ENCODE measurements around the gene AKR1B15. TPM values are rescaled to one million over a fixed set of nuclear protein-coding genes. Genes with fewer than 3 reads are reported as not detected.
A peak's percentile ranks its signal among the peaks of the same experiment; 100 is the strongest.

Gene AKR1B15
- total and polyA plus RNA-seq, 11 donors = not detected

- no peaks in the 10 kb centered on the region for H3K36me3 ChIP-seq
- 17 to 44% (median 34%) methylated on average over 2 to 4 of the region's 4 CpGs for WGBS, 4 donors
- H3K4me1 ChIP-seq = peaks cover 0 to 13% (median 0%) of the 10 kb centered on the region in 12 donors
- intact Hi-C loops (cut with DNase I) = no loop called here
- no peak overlapping the region for H3K4me3 ChIP-seq
- peaks cover 0 to 7% (median 0%) of the 10 kb centered on the region in 9 donors for H3K27me3 ChIP-seq
- no peak for DNase-seq
- no peaks in the 10 kb centered on the region for H3K9me3 ChIP-seq
- H3K27ac ChIP-seq = no peak overlapping the region
- TF ChIP-seq POLR2A (IDR thresholded peaks at IDR 0.05) (no peak), CTCF (IDR thresholded peaks at IDR 0.05) (no peak)
- peak in 2 of 4 donors; percentile 38 to 41 for ATAC-seq
Measured at GRCh38 chr7:134527979-134528371, 20.9 kb upstream of the AKR1B15 start.

GRCh38 chr7:134528749-134529148 lies 20.2 kb upstream of the AKR1B15 start:
- Histone ChIP-seq H3K36me3 (no peaks in the 10 kb centered on the region), H3K27ac (no peak overlapping the region), H3K27me3 (no peaks in the 10 kb centered on the region), H3K4me3 (no peak overlapping the region), H3K9me3 (no peaks in the 10 kb centered on the region), H3K4me1 (peaks cover 0 to 13% (median 0%) of the 10 kb centered on the region in 12 donors)
- intact Hi-C loops (cut with DNase I) = no loop called here
- ATAC-seq (no peak), DNase-seq (no peak)
- TF ChIP-seq POLR2A (IDR thresholded peaks at IDR 0.05) (no peak), CTCF (IDR thresholded peaks at IDR 0.05) (no peak)
- 59 to 72% (median 68%) methylated on average over 5 of the region's 5 CpGs for WGBS, 4 donors

GRCh38 chr7:134530460-134530859 lies 18.4 kb upstream of the AKR1B15 start:
- WGBS, 4 donors = 86 to 90% (median 87%) methylated on average over 5 of the region's 5 CpGs
- ATAC-seq (no peak), DNase-seq (no peak)
- H3K36me3 ChIP-seq = no peaks in the 10 kb centered on the region
- H3K9me3 ChIP-seq = no peaks in the 10 kb centered on the region
- H3K4me1 ChIP-seq = peaks cover 0 to 13% (median 0%) of the 10 kb centered on the region in 12 donors
- TF ChIP-seq POLR2A (IDR thresholded peaks at IDR 0.05) (no peak), CTCF (IDR thresholded peaks at IDR 0.05) (no peak)
- H3K27me3 ChIP-seq = no peaks in the 10 kb centered on the region
- intact Hi-C loops (cut with DNase I) = no loop called here
- no peak overlapping the region for H3K27ac ChIP-seq
- H3K4me3 ChIP-seq = no peak overlapping the region

DNA sequence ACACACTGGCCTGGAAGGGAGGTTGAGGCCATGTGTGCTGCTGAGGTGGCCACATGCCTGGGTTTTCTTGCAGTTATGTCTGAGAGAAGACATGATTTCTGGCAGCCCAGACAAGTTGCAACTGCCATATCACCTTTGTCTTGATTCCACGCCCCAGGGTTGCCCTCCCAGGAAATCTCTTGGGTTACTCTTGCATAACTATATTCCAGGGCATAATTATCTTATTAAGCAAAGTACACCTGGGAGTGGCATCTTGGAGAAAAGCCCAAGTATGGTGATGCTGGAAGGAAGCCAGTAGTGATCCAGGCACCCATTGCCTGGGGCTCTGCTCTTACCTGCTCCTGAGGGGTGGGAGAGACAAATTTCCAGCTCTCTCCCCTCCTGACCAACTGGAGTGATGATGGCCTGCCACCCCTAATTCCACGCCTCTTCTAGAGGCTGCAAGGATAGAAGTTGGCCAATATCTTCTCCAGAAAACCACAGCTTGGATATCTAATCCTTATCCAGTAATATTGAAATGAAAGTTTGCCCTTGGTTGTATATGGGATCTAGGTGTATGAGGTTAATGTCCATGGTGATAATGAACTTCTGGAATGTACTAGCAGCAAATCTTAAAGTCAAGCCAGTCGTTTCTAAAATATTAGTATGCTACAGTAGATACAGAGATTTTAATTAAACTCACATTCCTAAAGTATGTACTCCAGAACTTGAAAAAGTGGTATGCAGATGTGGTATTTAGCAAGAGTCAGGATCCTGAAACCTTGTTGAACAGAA lies 16.5 kb upstream of the AKR1B15 start:
- H3K36me3 ChIP-seq = no peaks in the 10 kb centered on the region
- H3K4me3 ChIP-seq = no peak overlapping the region
- WGBS, 4 donors = 65 to 85% (median 79%) methylated on average over 3 of the region's 3 CpGs
- H3K4me1 ChIP-seq = peaks cover 0 to 13% (median 0%) of the 10 kb centered on the region in 12 donors
- ATAC-seq = no peak
- intact Hi-C loops (cut with DNase I) = no loop called here
- H3K9me3 ChIP-seq = no peaks in the 10 kb centered on the region
- H3K27me3 ChIP-seq = no peaks in the 10 kb centered on the region
- TF ChIP-seq CTCF (IDR thresholded peaks at IDR 0.05) = no peak
- no peak for TF ChIP-seq POLR2A (IDR thresholded peaks at IDR 0.05)
- DNase-seq = no peak
- H3K27ac ChIP-seq = no peak overlapping the region

All from heart left ventricle (tissue), 16 donors.